Immature natural killer cell (primary cell): Measurements from ENCODE around the gene PIGL. TPM values are rescaled to one million over a fixed set of nuclear protein-coding genes. Genes with fewer than 3 reads are reported as not detected.

ENCODE experiments used
- DNase-seq, 3 donors: peaks; one replicate each; pipeline ENCODE4 v3.0.0; 2022; ENCODE audit warnings: mixed read lengths in 1 of 3
- H3K27ac Mint-ChIP-seq, 6 donors: one replicate each; pipeline ENCODE4 v1.8.0; 2020; ENCODE audit warnings: mixed read lengths in 6 of 6, mild to moderate bottlenecking in 5 of 6, inconsistent platforms in 4 of 6, moderate library complexity in 3 of 6
- H3K27me3 Mint-ChIP-seq, 3 donors: one replicate each; pipeline ENCODE4 v1.8.0; 2020 to 2021; ENCODE audit warnings: low read depth in 3 of 3, mild to moderate bottlenecking in 3 of 3, mixed read lengths in 3 of 3, moderate library complexity in 3 of 3, inconsistent platforms in 1 of 3
- H3K36me3 Mint-ChIP-seq, 3 donors: one replicate each; pipeline ENCODE4 v1.8.0; 2020; ENCODE audit warnings: mixed read lengths in 3 of 3, inconsistent platforms in 2 of 3, mild to moderate bottlenecking in 2 of 3
- H3K4me1 Mint-ChIP-seq, 2 donors: one replicate each; pipeline ENCODE4 v1.8.0; 2020; ENCODE audit warnings: inconsistent platforms in 2 of 2, mild to moderate bottlenecking in 2 of 2, mixed read lengths in 2 of 2, moderate library complexity in 1 of 2
- H3K4me3 Mint-ChIP-seq, 5 donors: one replicate each; pipeline ENCODE4 v1.8.0; 2020; ENCODE audit warnings: mild to moderate bottlenecking in 5 of 5, mixed read lengths in 5 of 5, inconsistent platforms in 3 of 5, moderate library complexity in 3 of 5
- H3K9me3 Mint-ChIP-seq, 6 donors: one replicate each; pipeline ENCODE4 v1.8.0; 2020; ENCODE audit warnings: mild to moderate bottlenecking in 6 of 6, mixed read lengths in 6 of 6, inconsistent platforms in 4 of 6, moderate library complexity in 3 of 6
- polyA plus RNA-seq, 3 donors: library from polyadenylated mRNA; unstranded; fragments of 300-500 nt; fragmentation: Illumina TruSeq; gene quantifications; one replicate each; pipeline ENCODE4 v1.2.3, GENCODE V29; 2021

The PIGL gene
- polyA plus RNA-seq, 3 donors from 2014 or later: 4.1 to 12.4 (median 4.4) TPM

DNA sequence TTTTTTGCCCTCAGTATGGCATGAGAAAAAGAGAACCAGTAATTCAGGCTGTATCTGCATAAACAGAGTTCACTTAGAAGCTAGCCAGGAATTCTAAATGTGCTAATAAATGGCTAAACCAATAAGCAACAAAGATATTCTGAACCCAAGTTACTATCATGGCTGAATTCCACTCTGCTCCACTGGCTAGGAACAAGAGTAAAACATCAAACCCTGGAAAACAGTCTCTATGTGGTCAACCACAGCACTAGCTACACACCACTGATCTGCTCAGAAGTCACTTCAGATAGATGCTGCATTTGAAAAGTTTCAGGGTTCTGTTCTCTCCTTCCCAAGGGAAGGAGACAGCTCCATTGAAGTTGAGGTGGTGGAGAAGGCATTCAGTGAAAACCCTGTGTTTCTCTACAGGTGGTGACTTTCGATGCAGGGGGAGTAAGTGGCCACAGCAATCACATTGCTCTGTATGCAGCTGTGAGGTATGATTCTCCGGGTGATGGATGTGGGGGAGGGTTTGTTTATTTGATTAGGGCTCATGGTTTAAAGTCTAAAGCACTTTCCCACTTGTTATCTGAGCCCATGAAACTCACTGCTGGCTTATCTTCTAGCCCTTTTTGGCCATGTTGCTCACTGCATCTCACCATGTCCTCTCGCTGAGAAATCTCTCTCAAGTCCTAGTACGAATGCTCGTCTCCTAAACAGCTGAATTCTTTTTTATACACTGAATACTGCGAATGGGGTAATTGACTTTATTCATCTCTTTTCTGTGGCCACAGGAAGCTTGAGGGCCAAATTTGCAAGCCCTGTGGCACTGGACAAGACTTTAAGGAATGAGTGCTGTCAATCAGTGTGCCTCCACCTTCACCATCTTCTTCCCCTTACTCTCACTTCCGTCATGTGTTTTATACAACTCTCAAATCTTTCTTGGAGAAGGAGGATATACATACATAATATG lies 96.4 kb downstream of the PIGL start:
- H3K27ac Mint-ChIP-seq: peak overlapping the region in 1 of 6 donors; percentile 16
- H3K36me3 Mint-ChIP-seq: peaks cover 15 to 45% (median 23%) of the 10 kb centered on the region in 3 donors

DNA sequence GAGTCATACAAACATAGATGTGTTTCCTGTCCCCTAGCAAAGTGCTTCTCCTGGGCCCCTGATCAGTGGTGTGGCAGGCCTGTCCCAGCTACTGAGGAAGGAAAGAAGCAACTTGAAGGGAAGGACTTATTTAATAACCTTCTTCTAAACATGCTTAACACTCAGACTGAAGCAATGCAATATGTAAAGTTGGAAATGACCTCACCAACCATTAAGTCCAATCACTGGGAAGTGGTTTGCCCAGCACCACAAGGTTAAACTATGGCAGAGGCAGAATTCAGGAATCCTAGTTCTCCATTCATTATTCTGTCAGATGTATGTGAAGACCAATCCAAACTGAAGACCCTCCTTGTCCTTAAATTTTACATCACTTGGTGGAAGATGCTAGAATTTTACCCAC lies 97.2 kb downstream of the PIGL start:
- Mint-ChIP-seq H3K4me3 (no peak overlapping the region), H3K27me3 (peaks cover 0 to 5% (median 2%) of the 10 kb centered on the region in 3 donors), H3K27ac (no peak overlapping the region), H3K4me1 (peaks cover 12 to 14% of the 10 kb centered on the region in 2 donors), H3K9me3 (no peaks in the 10 kb centered on the region), H3K36me3 (peaks cover 15 to 44% (median 23%) of the 10 kb centered on the region in 3 donors)
- no peak for DNase-seq

More for the DNA sequence above, 96.4 kb downstream of the PIGL start:
- no peak for DNase-seq
- Mint-ChIP-seq H3K27me3 (peaks cover 0 to 5% (median 3%) of the 10 kb centered on the region in 3 donors), H3K4me3 (no peak overlapping the region), H3K9me3 (no peaks in the 10 kb centered on the region), H3K4me1 (peaks cover 12 to 14% of the 10 kb centered on the region in 2 donors)

DNA sequence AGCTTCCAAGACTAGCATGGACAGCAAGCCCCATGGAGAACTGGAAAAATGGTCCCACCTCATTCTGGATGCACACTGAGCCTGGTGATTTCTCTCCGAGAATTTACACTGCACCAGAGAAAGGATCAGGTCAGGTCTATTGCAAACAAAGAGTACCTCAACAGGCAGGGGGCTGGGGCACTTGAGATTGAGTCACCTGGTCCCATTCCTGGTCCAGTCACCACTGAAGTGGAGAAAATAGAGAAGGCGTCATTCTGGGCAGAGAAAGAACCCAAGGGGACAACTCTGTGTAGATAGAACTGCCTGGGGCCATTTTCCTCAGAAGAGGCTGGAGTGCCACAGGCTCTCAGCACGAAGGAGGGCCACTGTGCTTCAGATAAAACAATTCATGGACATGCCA lies 97.8 kb downstream of the PIGL start:
- peaks cover 15 to 41% (median 23%) of the 10 kb centered on the region in 3 donors for H3K36me3 Mint-ChIP-seq
- DNase-seq: no peak
- H3K27ac Mint-ChIP-seq: no peak overlapping the region
- H3K9me3 Mint-ChIP-seq: no peaks in the 10 kb centered on the region
- no peak overlapping the region for H3K4me3 Mint-ChIP-seq
- H3K4me1 Mint-ChIP-seq: peaks cover 12 to 14% of the 10 kb centered on the region in 2 donors
- peaks cover 0 to 5% (median 2%) of the 10 kb centered on the region in 3 donors for H3K27me3 Mint-ChIP-seq

- peaks cover 3 to 31% (median 6%) of the 10 kb centered on the region in 3 donors for H3K36me3 Mint-ChIP-seq
- H3K4me1 Mint-ChIP-seq: no peaks in the 10 kb centered on the region
These were observed 103.0 kb downstream of the PIGL start for GRCh38 chr17:16319969-16320368.

GRCh38 chr17:16322636-16323035 lies 105.6 kb downstream of the PIGL start:
- Mint-ChIP-seq H3K27ac (no peak overlapping the region), H3K9me3 (no peaks in the 10 kb centered on the region), H3K36me3 (peaks cover 12 to 31% (median 17%) of the 10 kb centered on the region in 3 donors), H3K4me3 (no peak overlapping the region), H3K27me3 (peaks cover 0 to 2% (median 0%) of the 10 kb centered on the region in 3 donors), H3K4me1 (no peaks in the 10 kb centered on the region)
- DNase-seq: no peak

More at GRCh38 chr17:16319969-16320368, 103.0 kb downstream of the PIGL start:
- H3K9me3 Mint-ChIP-seq: no peaks in the 10 kb centered on the region
- peaks cover 0 to 2% (median 2%) of the 10 kb centered on the region in 3 donors for H3K27me3 Mint-ChIP-seq
- H3K27ac Mint-ChIP-seq: no peak overlapping the region
- H3K4me3 Mint-ChIP-seq: no peak overlapping the region
- DNase-seq: no peak

GRCh38 chr17:16325964-16326363 lies 109.0 kb downstream of the PIGL start:
- no peak overlapping the region for H3K4me3 Mint-ChIP-seq
- no peaks in the 10 kb centered on the region for H3K4me1 Mint-ChIP-seq
- peaks cover 12 to 29% (median 22%) of the 10 kb centered on the region in 3 donors for H3K36me3 Mint-ChIP-seq
- no peak overlapping the region for H3K27ac Mint-ChIP-seq
- peaks cover 0 to 2% (median under 1%) of the 10 kb centered on the region in 3 donors for H3K27me3 Mint-ChIP-seq
- DNase-seq: no peak
- H3K9me3 Mint-ChIP-seq: no peaks in the 10 kb centered on the region

DNA sequence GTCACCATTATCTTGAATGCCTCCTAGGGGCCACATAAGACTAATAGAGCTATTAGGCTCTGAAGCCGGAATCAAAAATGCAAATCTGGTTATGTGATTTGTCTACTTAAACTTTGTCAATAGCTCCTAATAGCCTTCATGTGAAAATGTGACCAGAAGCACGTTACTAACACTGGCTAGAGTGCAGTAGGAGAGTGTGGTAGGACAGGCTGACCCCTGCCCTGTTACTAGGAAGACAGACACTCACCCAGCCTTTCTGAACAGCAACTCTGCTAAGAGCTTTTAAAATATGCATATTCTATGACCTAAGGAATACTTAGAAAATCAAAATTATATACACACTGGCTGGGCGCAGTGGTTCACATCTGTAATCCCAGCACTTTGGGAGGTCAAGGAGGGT lies 110.0 kb downstream of the PIGL start:
- DNase-seq: no peak
- Mint-ChIP-seq H3K4me3 (no peak overlapping the region), H3K36me3 (peaks cover 12 to 29% (median 22%) of the 10 kb centered on the region in 3 donors), H3K27ac (no peak overlapping the region), H3K9me3 (no peaks in the 10 kb centered on the region), H3K27me3 (peaks cover 0 to 1% (median 0%) of the 10 kb centered on the region in 3 donors), H3K4me1 (no peaks in the 10 kb centered on the region)

GRCh38 chr17:16328997-16329396 lies 112.0 kb downstream of the PIGL start:
- no peaks in the 10 kb centered on the region for H3K4me1 Mint-ChIP-seq
- no peak for DNase-seq
- H3K27me3 Mint-ChIP-seq: peaks cover 0 to 1% (median 0%) of the 10 kb centered on the region in 3 donors
- H3K36me3 Mint-ChIP-seq: peaks cover 12 to 22% (median 22%) of the 10 kb centered on the region in 3 donors
- no peak overlapping the region for H3K4me3 Mint-ChIP-seq
- H3K27ac Mint-ChIP-seq: no peak overlapping the region
- H3K9me3 Mint-ChIP-seq: no peaks in the 10 kb centered on the region

DNA sequence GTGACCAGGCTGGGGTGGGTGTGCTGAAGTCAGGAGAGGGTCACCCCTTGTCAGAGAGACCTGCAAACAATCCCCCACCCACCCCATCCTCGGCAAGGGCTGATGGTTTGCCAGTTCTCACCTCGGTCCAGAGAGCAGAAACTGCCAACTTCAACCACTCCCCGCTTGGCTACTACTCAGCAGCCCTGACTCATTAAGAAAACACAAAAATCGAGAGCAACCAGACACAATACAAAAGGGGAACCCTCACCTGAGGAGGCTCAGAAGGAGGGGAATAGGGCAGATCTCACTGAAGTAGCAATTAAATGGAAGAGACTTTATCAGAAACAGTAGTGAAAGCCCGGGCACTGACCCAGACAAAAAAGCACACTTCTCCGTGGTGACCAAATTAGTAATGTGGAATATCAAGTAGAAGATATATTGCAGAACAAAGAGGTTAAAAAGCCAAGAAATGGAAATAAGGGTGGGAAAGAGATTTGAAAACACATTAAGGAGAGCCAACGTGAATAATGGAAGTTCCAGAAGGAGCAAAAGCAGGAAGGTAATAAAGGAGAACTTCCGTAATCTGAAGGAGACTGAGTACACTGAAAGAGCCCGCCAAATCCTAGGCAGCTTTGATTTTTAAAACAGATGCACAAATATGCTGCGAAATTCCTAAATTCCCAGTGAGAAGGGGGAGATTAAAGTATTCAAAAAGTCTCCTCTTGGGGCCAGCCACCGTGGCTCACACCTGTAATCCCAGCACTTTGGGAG lies 112.7 kb downstream of the PIGL start:
- no peak overlapping the region for H3K27ac Mint-ChIP-seq
- DNase-seq: no peak
- H3K9me3 Mint-ChIP-seq: no peaks in the 10 kb centered on the region
- H3K4me3 Mint-ChIP-seq: no peak overlapping the region
- peaks cover 12 to 22% (median 19%) of the 10 kb centered on the region in 3 donors for H3K36me3 Mint-ChIP-seq
- H3K27me3 Mint-ChIP-seq: peaks cover 0 to 1% (median 0%) of the 10 kb centered on the region in 3 donors
- no peaks in the 10 kb centered on the region for H3K4me1 Mint-ChIP-seq

GRCh38 chr17:16338391-16338790 lies 121.4 kb downstream of the PIGL start:
- Mint-ChIP-seq H3K9me3 (no peaks in the 10 kb centered on the region), H3K27ac (no peak overlapping the region), H3K27me3 (no peaks in the 10 kb centered on the region), H3K4me1 (no peaks in the 10 kb centered on the region), H3K36me3 (peaks cover 6 to 12% (median 6%) of the 10 kb centered on the region in 3 donors), H3K4me3 (no peak overlapping the region)
- no peak for DNase-seq

DNA sequence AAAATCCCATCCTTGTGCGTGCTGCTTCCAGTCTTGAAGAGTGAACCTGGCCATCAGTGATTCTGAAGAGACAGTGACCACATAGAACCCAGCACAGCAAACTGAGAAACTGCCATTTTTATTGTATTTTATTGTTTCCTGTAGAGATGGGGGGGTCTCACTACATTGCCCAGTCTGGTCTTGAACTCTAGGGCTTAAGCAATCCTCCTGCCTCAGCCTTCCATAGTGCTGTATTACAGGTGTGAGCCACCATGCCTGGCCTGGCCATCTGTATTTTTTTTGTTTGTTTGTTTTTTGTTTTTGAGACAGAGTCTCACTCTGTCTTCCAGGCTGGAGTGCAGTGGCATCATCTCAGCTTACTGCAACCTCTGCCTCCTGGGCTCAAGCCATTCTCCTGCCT lies 122.4 kb downstream of the PIGL start:
- DNase-seq: no peak
- Mint-ChIP-seq H3K27me3 (no peaks in the 10 kb centered on the region), H3K9me3 (no peaks in the 10 kb centered on the region), H3K4me1 (no peaks in the 10 kb centered on the region), H3K4me3 (no peak overlapping the region), H3K27ac (no peak overlapping the region), H3K36me3 (peaks cover 6 to 18% (median 10%) of the 10 kb centered on the region in 3 donors)

DNA sequence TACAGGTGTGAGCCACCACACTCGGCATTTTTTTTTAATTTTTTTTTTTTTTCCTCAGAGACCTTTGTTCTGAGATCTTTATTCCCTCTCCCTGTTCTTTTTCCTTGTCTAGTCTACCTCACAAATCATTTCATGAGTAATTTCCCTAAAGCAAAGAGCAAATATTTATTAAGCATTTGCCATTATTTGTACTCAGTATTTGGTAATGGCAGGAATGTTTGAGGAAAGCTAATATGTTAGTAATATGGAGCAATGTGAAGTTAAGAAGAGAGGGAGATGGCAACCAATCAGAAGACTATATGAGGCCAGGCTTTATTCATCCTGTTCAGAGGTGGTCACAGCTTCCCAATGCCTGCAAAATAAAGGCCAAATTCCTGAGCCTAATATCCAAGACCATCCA lies 122.9 kb downstream of the PIGL start:
- Mint-ChIP-seq H3K36me3 (peaks cover 6 to 18% (median 10%) of the 10 kb centered on the region in 3 donors), H3K4me1 (no peaks in the 10 kb centered on the region), H3K9me3 (no peaks in the 10 kb centered on the region), H3K4me3 (no peak overlapping the region), H3K27ac (no peak overlapping the region), H3K27me3 (no peaks in the 10 kb centered on the region)
- DNase-seq: no peak

DNA sequence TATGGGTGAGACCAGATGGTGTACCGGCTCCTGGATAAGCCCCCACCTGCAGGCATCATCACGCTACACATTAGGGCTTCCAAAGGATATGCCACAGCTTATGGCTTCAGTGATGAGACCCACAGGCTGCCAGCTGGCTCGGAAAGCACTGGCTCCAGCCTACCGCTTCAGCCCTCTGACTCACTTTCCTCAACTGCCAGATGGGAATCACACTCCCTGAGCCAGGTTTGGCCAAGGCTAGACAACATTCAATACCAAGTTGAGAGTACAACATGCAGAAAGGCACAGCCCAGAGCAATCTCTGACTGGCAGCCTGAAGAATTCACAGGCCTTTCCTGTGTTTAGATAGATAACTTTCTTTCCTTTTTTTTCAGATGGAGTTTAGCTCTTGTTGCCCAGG lies 126.0 kb downstream of the PIGL start:
- Mint-ChIP-seq H3K4me1 (no peaks in the 10 kb centered on the region), H3K4me3 (no peak overlapping the region), H3K9me3 (no peaks in the 10 kb centered on the region), H3K36me3 (peaks cover 6 to 23% (median 13%) of the 10 kb centered on the region in 3 donors), H3K27ac (no peak overlapping the region), H3K27me3 (no peaks in the 10 kb centered on the region)
- DNase-seq: no peak

- no peak for DNase-seq
- no peak overlapping the region for H3K4me3 Mint-ChIP-seq
- no peaks in the 10 kb centered on the region for H3K9me3 Mint-ChIP-seq
- no peaks in the 10 kb centered on the region for H3K4me1 Mint-ChIP-seq
- H3K27ac Mint-ChIP-seq: no peak overlapping the region
- no peaks in the 10 kb centered on the region for H3K27me3 Mint-ChIP-seq
- H3K36me3 Mint-ChIP-seq: peaks cover 6 to 23% (median 10%) of the 10 kb centered on the region in 3 donors
These were observed 126.6 kb downstream of the PIGL start for GRCh38 chr17:16343569-16343968.
